Testis (tissue), 3 donors: ENCODE measurements around the gene ZNF804A. TPM values are rescaled to one million over a fixed set of nuclear protein-coding genes. Genes with fewer than 3 reads are reported as not detected.
"Not testable (repeated sequence)": the region's sequence is repeated elsewhere in the genome, so short reads cannot be mapped to it uniquely, and the experiment has no call there.

Experiments
- DNase-seq: peaks from one replicate; pipeline ENCODE4 v3.0.0-alpha.2; 2019
- H3K27ac ChIP-seq, 2 donors: fragments of 200-600 bp; sonication (generic); one replicate each; pipeline ENCODE4 v1.5.1; 2019
- H3K27me3 ChIP-seq: fragments of 200-600 bp; sonication (generic); one replicate; pipeline ENCODE4 v1.5.1; 2019
- H3K36me3 ChIP-seq: fragments of 200-600 bp; sonication (generic); one replicate; pipeline ENCODE4 v1.5.1; 2017; ENCODE audit warnings: low read depth; ENCODE audit errors: missing control alignments
- H3K4me1 ChIP-seq: fragments of 200-600 bp; sonication (generic); one replicate; pipeline ENCODE4 v1.5.1; 2019
- H3K4me3 ChIP-seq, 2 donors: fragments of 200-600 bp; sonication (generic); one replicate each; pipeline ENCODE4 v1.5.1; 2017 to 2019
- H3K9me3 ChIP-seq: fragments of 200-600 bp; sonication (generic); one replicate; pipeline ENCODE4 v1.5.1; 2017
- POLR2A ChIP-seq: fragments of 450-650 bp; IDR thresholded peaks from one replicate; pipeline ENCODE4 v1.6.1; 2017; ENCODE audit warnings: antibody characterized with exemption, mild to moderate bottlenecking, moderate library complexity
- WGBS, 2 donors: methylation state at CpG; one replicate each; pipeline ENCODE4 v1.1.5; 2018; 5-methylcytosine and 5-hydroxymethylcytosine counted together
- intact Hi-C: fragments of 100-400 bp; cut with DNase I; formaldehyde crosslinking; loops from one replicate; pipeline ENCODE4 v1.15.1; 2023; ENCODE audit warnings: low total_unique reads
- polyA plus RNA-seq: library from polyadenylated mRNA; stranded (reverse); fragments of 350-450 nt; fragmentation: Illumina TruSeq; extraction: RNeasy Lipid Tissue Mini Kit (QIAGEN cat#74804); gene quantifications from one replicate; pipeline ENCODE4 v1.2.3, GENCODE V29; 2014; ENCODE audit warnings: low read depth, low replicate concordance; ENCODE audit not compliant: insufficient read depth
- total RNA-seq, 2 donors: library from RNA; depleted of rRNA; stranded (reverse); fragments of >200 nt; gene quantifications; one replicate each; pipeline ENCODE4 v1.2.3, GENCODE V29; 2016
- TF ChIP-seq, protein P1 (sequence below), 3 experiments: fragments of 450-650 bp in 2 of 3; fragments of 200-600 bp in 1 of 3; sonication (generic) in 1 of 3; IDR thresholded peaks; one replicate each; pipeline ENCODE4 v1.5.1; 2016 to 2019; ENCODE audit warnings: antibody characterized with exemption in 3 of 3, mild to moderate bottlenecking in 2 of 3, moderate library complexity in 1 of 3

Gene ZNF804A
- total and polyA plus RNA-seq, 3 donors from 2014 or later = 0.50 to 0.63 TPM; not detected in 1

DNA sequence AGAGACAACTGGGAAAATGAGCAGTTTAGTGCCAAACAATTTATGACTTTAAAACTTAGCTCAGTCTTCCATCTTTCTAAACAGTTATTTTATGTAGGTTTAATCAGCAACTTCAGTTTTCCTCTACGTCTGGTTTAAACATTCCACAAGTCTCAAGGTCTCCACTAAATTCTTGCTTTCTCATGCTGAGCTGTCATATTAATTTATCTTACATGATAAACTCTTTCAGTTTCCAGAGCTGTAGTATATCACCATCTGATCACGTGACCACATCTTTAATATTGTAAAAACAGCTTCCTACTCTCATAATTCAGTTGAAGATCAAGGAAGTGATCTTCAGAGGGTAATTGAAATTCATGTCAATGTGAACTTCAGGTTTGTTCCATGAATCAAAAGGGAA lies 158.6 kb downstream of the ZNF804A start:
- no peaks in the 10 kb centered on the region for H3K9me3 ChIP-seq
- no peak overlapping the region for H3K27ac ChIP-seq
- H3K4me3 ChIP-seq = no peak overlapping the region
- TF ChIP-seq POLR2A = no peak
- TF ChIP-seq, protein P1, sequence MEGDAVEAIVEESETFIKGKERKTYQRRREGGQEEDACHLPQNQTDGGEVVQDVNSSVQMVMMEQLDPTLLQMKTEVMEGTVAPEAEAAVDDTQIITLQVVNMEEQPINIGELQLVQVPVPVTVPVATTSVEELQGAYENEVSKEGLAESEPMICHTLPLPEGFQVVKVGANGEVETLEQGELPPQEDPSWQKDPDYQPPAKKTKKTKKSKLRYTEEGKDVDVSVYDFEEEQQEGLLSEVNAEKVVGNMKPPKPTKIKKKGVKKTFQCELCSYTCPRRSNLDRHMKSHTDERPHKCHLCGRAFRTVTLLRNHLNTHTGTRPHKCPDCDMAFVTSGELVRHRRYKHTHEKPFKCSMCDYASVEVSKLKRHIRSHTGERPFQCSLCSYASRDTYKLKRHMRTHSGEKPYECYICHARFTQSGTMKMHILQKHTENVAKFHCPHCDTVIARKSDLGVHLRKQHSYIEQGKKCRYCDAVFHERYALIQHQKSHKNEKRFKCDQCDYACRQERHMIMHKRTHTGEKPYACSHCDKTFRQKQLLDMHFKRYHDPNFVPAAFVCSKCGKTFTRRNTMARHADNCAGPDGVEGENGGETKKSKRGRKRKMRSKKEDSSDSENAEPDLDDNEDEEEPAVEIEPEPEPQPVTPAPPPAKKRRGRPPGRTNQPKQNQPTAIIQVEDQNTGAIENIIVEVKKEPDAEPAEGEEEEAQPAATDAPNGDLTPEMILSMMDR (IDR thresholded peaks at IDR 0.05) = no peak
- intact Hi-C loops = no loop called here
- no peaks in the 10 kb centered on the region for H3K4me1 ChIP-seq
- 31 to 45% methylated on average over 2 of the region's 2 CpGs for WGBS, 2 donors
- H3K36me3 ChIP-seq = no peaks in the 10 kb centered on the region
- no peaks in the 10 kb centered on the region for H3K27me3 ChIP-seq
- DNase-seq = no peak

DNA sequence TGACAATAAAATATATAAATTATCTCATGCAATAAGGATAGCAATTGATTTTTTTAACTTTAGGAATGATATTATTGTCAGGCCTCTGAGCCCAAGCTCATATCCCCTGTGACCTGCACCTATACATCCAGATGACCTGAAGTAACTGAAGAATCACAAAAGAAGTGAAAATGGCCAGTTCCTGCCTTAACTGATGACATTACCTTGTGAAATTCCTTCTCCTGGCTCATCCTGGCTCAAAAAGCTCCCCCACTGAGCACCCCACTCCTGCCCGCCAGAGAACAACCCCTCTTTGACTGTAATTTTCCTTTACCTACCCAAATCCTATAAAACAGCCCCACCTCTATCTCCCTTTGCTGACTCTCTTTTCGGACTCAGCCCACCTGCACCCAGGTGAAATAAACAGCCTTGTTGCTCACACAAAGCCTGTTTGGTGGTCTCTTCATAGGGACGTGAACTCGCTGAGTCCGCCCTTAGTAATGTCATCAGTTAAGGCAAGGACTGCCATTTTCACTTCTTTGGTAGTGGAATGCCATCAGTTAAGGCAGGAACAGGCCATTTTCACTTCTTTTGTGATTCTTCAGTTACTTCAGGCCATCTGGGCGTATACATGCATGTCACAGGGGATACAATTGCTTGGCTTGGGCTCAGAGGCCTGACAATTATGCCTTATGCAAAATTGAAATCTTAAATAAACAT lies 161.4 kb downstream of the ZNF804A start:
- H3K27ac ChIP-seq, H3K4me1 ChIP-seq, intact Hi-C loops, DNase-seq, H3K9me3 ChIP-seq, H3K27me3 ChIP-seq, H3K36me3 ChIP-seq, H3K4me3 ChIP-seq: not testable (repeated sequence)
- 90 to 94% methylated on average over 6 of the region's 6 CpGs for WGBS, 2 donors

GRCh38 chr2:184760931-184761330 lies 162.6 kb downstream of the ZNF804A start:
- Histone ChIP-seq H3K9me3 (no peaks in the 10 kb centered on the region), H3K27me3 (no peaks in the 10 kb centered on the region), H3K36me3 (no peaks in the 10 kb centered on the region), H3K27ac (no peak overlapping the region), H3K4me3 (no peak overlapping the region), H3K4me1 (no peaks in the 10 kb centered on the region)
- DNase-seq = no peak
- intact Hi-C loops = no loop called here
- WGBS, 2 donors = 80 to 83% methylated on average over 2 of the region's 2 CpGs
- TF ChIP-seq POLR2A = no peak
- TF ChIP-seq, protein P1 (IDR thresholded peaks at IDR 0.05) = no peak

- Histone ChIP-seq H3K27me3 (no peaks in the 10 kb centered on the region), H3K36me3 (no peaks in the 10 kb centered on the region), H3K4me3 (no peak overlapping the region), H3K9me3 (no peaks in the 10 kb centered on the region), H3K27ac (no peak overlapping the region), H3K4me1 (no peaks in the 10 kb centered on the region)
- TF ChIP-seq, protein P1 (IDR thresholded peaks at IDR 0.05) = no peak
- TF ChIP-seq POLR2A = no peak
- intact Hi-C loops = no loop called here
- WGBS, 2 donors = 80 to 88% methylated on average over 10 of the region's 10 CpGs
- DNase-seq = no peak
Observed at GRCh38 chr2:184765112-184765895, 167.0 kb downstream of the ZNF804A start.

GRCh38 chr2:184767059-184767458 lies 168.7 kb downstream of the ZNF804A start:
- TF ChIP-seq, protein P1 (IDR thresholded peaks at IDR 0.05) = no peak
- no peak for TF ChIP-seq POLR2A
- Histone ChIP-seq H3K27me3 (no peaks in the 10 kb centered on the region), H3K27ac (no peak overlapping the region), H3K9me3 (no peaks in the 10 kb centered on the region), H3K36me3 (no peaks in the 10 kb centered on the region), H3K4me3 (no peak overlapping the region), H3K4me1 (no peaks in the 10 kb centered on the region)
- intact Hi-C loops = no loop called here
- WGBS, 2 donors = 84 to 86% methylated on average over 3 of the region's 3 CpGs
- no peak for DNase-seq
